Body of pancreas (tissue), 4 donors: ENCODE measurements around the gene SRSF1.

Experiments used
- POLR2A ChIP-seq, 3 donors: fragments of 450-650 bp; IDR thresholded peaks; one replicate each; pipeline ENCODE4 v1.6.1; 2016; ENCODE audit warnings: antibody characterized with exemption in 3 of 3, mild to moderate bottlenecking in 2 of 3
- TF ChIP-seq, protein P1 (sequence below), 7 experiments: fragments of 450-650 bp in 4 of 7; fragments of 200-600 bp in 3 of 7; sonication (generic) in 3 of 7; IDR thresholded peaks; one replicate each; pipeline ENCODE4 v1.5.1; 2016 to 2019; ENCODE audit warnings: antibody characterized with exemption in 7 of 7

DNA sequence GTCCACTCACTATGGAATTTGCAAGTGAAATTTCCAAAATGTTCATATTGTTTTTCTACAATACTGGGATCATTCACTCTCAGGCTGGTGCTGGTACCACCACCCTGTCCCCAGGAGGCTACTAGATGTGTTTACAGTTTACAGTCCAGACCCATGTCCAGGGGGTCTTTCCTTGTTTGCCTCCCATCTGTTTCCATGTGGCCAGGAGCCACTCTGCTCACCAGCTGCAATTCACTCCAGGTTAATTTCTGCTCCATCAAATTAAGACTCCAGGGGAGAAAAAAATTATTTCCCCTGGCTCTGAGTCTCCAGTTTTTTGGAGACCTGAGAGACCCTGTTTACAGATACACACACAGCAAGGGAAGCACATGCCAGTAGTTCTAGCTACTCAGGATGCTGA is 12.5 kb upstream of the SRSF1 start:
- TF ChIP-seq, protein P1, sequence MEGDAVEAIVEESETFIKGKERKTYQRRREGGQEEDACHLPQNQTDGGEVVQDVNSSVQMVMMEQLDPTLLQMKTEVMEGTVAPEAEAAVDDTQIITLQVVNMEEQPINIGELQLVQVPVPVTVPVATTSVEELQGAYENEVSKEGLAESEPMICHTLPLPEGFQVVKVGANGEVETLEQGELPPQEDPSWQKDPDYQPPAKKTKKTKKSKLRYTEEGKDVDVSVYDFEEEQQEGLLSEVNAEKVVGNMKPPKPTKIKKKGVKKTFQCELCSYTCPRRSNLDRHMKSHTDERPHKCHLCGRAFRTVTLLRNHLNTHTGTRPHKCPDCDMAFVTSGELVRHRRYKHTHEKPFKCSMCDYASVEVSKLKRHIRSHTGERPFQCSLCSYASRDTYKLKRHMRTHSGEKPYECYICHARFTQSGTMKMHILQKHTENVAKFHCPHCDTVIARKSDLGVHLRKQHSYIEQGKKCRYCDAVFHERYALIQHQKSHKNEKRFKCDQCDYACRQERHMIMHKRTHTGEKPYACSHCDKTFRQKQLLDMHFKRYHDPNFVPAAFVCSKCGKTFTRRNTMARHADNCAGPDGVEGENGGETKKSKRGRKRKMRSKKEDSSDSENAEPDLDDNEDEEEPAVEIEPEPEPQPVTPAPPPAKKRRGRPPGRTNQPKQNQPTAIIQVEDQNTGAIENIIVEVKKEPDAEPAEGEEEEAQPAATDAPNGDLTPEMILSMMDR (IDR thresholded peaks at IDR 0.05) = no peak
- TF ChIP-seq POLR2A (IDR thresholded peaks at IDR 0.05) = no peak
